ENCODE measurements around the gene RHOB.
"Not testable (repeated sequence)": the region's sequence is repeated elsewhere in the genome, so short reads cannot be mapped to it uniquely, and the experiment has no call there.

The RHOB gene

DNA sequence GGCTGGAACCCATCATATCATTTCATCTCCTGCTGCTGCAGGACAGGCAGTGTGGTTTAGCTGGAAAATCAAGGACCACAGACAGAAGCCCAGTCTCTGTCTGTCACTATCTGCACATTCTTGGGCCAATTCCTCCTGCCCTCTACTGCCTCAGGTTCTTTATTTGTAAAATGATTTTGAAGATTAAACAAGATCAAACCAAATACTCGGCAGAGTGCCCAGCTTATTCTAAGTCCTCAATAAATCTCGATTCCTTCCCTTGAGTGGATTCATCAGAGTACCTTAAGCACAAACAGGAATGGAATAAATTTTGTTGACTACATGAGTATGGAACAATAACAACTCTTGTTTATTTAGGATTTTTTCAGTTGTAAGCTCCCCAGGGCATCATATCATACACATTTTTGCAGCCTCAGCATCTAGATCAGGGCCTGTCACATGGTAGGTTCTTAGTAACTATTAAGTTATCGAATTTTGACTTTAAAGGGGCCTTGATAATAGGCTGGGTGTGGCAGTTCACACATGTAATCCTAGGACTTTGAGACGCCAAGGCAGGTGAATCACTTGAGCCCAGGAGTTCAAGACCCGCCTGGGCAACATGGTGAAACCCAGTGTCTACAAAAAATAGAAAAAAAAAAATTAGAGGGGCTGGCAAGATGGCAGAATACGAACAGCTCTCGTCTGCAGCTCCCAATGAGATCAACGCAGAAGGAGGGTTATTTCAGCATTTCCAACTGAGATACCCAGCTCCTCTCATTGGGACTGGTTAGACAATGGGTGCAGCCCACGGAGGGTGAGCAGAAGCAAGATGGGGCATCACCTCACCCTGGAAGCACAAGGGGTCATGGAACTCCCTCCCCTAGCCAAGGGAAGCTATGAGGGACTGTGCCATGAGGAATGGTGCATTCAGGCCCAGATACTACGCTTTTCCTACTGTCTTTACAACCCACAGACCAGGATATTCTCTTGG lies 11.1 kb downstream of the RHOB start:
- ChIA-PET CTCF (interaction anchor here (1.2 to 4.8 kb wide), 9 partner anchors 8 to 193 kb away, joined by 3 to 21 read pairs (median 5); partner anchors contain the start of genes HS1BP3 and RHOB), POLR2A (interaction anchor here (0.7 to 5.3 kb wide), 2 partner anchors 11 to 113 kb away, joined by 3 to 92 read pairs; partner anchors contain the start of gene RHOB)
- no peak for DNase-seq (ENCODE audit: extremely low spot score)
- TF ChIP-seq, protein P1, sequence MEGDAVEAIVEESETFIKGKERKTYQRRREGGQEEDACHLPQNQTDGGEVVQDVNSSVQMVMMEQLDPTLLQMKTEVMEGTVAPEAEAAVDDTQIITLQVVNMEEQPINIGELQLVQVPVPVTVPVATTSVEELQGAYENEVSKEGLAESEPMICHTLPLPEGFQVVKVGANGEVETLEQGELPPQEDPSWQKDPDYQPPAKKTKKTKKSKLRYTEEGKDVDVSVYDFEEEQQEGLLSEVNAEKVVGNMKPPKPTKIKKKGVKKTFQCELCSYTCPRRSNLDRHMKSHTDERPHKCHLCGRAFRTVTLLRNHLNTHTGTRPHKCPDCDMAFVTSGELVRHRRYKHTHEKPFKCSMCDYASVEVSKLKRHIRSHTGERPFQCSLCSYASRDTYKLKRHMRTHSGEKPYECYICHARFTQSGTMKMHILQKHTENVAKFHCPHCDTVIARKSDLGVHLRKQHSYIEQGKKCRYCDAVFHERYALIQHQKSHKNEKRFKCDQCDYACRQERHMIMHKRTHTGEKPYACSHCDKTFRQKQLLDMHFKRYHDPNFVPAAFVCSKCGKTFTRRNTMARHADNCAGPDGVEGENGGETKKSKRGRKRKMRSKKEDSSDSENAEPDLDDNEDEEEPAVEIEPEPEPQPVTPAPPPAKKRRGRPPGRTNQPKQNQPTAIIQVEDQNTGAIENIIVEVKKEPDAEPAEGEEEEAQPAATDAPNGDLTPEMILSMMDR (IDR thresholded peaks at IDR 0.05; ENCODE audit: control extremely low read depth, extremely low read depth, low read depth, missing control alignments): no peak

DNA sequence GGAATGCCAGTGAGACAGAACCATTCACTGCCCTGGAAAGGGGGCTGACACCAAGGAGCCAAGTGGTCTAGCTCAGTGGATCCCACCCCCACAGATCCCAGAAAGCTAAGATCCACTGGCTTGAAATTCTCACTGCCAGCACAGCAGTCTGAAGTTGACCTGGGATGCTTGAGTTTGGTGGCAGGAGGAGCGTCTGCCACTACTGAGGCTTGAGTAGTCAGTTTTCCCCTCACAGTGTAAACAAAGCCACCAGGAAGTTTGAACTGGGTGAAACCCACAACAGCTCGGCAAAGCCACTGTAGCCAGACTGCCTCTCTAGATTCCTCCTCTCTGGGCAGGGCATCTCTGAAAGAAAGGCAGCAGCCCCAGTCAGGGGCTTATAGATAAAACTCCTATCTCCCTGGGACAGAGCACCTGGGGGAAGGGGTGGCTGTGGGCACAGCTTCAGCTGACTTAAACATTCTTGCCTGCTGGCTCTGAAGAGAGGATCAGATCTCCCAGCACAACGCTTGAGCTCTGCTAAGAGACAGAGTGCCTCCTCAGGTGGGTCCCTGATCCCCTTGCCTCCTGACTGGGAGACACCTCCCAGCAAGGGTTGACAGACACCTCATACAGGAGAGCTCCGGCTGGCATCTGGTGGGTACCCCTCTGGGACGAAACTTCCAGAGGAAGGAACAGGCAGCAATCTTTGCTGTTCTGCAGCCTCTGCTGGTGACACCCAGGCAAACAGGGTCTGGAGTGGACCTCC lies 12.0 kb downstream of the RHOB start:
- POLR2A ChIA-PET: interaction anchor here (5.3 kb wide), 1 partner anchor 11 kb away, joined by 92 read pairs; the partner anchor contains the start of gene RHOB
- not testable (repeated sequence) for DNase-seq (ENCODE audit: extremely low spot score)
- CTCF ChIA-PET: interaction anchor here (1.1 to 4.8 kb wide), 8 partner anchors 7 to 192 kb away, joined by 3 to 21 read pairs (median 6); partner anchors contain the start of gene HS1BP3

DNA sequence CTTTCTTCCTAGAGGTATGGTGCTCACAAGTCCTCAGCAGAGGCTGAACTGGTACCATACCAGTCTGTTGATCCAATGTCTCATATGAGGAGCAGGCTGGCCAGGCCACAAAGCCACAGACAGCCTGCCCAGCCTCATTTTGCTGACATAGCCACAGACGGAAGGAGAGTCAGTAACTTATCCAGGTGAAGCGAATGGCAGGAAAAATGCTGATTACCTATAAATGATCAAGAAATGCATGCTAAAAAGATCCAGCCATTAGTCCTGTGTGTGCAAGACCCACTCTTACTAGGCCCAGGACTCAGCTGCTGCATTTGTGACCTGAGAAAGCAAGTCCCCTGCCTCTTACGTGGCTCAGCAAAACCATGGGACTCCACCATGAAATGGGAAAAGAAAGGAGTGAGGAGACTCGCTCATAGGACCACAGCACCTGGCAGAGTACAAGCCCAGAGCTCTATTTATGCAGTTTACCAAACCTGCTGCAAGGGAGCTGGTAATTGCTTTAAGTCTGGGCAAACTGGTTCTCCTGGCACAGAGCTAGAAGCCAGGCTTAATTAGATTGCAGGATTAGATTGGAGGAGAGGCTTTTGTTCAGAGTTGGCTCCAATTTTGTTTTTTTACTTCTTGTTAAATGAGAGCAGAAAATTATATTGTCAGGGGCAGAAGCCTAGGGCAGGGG lies 19.0 kb downstream of the RHOB start:
- ChIA-PET CTCF (interaction anchor here (1.5 to 2.9 kb wide), 3 partner anchors 8 to 177 kb away, joined by 3 to 10 read pairs (median 7); no protein-coding TSS in a partner anchor), POLR2A (interaction anchor here (0.7 to 1.8 kb wide), 3 partner anchors 16 to 284 kb away, joined by 3 to 6 read pairs (median 6); partner anchors contain the start of gene RHOB)
- no peak for DNase-seq (ENCODE audit: extremely low spot score)
- TF ChIP-seq, protein P1 (IDR thresholded peaks at IDR 0.05; ENCODE audit: control extremely low read depth, extremely low read depth, low read depth, missing control alignments): no peak

DNA sequence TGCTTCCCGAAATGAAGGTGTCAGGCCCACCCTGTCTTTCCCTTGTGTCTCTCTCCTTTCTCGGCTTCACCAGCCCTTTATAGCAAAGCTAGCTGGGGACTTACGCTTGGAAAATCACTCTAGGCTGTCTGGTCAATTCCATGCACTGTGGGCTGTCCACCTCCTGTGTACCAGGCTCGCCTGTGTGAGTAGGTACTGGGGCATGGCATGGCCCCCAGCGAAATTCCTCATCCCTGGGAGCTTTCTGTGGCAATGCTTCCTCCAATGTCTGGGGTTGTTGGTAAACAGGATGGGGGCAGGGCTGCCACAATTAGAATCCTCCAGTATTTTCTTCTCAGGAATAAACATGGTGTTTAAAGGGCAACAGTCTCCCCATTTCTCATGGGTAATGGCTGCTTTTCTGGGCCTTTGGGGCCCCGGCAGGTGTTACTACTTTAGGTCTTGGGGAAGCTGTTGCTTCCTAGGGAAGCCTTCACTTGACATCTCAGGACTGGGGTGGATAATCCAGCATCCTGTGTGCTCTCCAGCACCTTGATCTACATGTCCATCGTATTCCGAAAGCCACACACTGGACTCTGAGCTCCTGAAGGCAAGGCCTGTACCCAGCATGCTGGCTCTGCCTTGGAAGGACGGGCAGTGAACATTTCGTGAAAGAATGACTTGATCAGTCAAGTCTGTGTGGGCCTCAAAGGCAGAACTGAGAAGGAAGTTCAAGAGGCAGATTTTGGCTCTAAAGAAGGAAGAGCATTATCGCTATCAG lies 21.1 kb downstream of the RHOB start:
- POLR2A ChIA-PET: interaction anchor here (1.8 to 2.5 kb wide), 2 partner anchors 18 to 21 kb away, joined by 6 to 14 read pairs; partner anchors contain the start of gene RHOB
- DNase-seq (ENCODE audit: extremely low spot score): no peak
- TF ChIP-seq, protein P1 (IDR thresholded peaks at IDR 0.05; ENCODE audit: control extremely low read depth, extremely low read depth, low read depth, missing control alignments): no peak
- CTCF ChIA-PET: interaction anchor here (0.9 to 2.9 kb wide), 3 partner anchors 9 to 175 kb away, joined by 4 to 10 read pairs (median 5); no protein-coding TSS in a partner anchor

DNA sequence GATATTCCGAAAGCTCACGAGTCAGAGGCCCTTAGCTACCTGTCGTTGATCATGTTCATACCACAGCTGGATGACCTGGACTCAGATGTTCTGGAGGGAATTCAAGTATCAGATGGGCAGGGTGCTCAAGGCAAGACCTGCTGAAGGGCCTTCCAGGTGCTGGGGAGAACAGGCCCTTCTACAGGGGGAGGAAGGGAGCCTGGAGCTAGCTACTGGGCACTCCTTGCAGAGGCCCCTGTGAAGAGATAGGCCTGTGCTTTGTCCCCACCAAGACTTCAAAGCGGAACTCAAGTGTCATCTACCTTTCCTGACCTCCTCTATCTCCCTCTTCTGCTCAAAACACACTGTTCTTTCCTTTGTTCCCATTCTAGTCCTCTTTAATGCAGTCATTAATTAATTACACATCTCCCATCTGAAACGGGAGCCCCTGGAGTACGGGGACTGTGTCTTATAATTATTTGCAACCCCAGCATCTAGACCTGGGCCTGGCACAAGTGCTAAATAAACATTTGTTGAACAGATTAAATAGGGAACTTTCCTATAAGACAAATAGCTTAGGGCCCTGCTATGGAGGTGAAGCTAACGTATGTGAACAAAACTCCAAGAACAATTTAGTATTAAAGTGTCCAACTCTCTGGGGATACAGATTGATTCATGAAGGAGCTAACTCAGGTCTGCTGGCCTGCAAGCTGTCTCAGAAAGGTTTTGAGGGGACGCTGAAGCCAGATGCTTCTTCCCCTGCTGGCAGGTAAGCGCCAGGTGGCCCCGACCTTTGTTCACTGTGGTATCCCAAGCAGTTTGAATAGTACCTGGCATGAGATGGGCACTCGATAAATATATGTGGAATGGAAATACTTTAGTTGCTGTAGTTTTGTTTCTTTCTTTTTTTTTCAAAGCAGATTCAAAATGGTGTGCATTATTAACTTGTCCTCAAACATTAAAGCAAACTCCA lies 22.0 kb downstream of the RHOB start:
- ChIA-PET POLR2A (interaction anchor here (0.5 to 2.5 kb wide), 3 partner anchors 18 to 22 kb away, joined by 3 to 14 read pairs (median 4); partner anchors contain the start of gene RHOB), CTCF (interaction anchor here (0.9 to 2.9 kb wide), 3 partner anchors 10 to 174 kb away, joined by 4 to 10 read pairs (median 5); no protein-coding TSS in a partner anchor)
- DNase-seq (ENCODE audit: extremely low spot score): no peak
- TF ChIP-seq, protein P1 (IDR thresholded peaks at IDR 0.05; ENCODE audit: control extremely low read depth, extremely low read depth, low read depth, missing control alignments): no peak
